Fibroblast of villous mesenchyme (primary cell): ENCODE measurements around the gene AP3D1. TPM values are rescaled to one million over a fixed set of nuclear protein-coding genes. Genes with fewer than 3 reads are reported as not detected.

Experiments used
- DNase-seq: peaks from one replicate; pipeline ENCODE4 v3.0.0-alpha.2; 2010; ENCODE audit warnings: low read depth
- H3K4me3 ChIP-seq: 2 replicates; pipeline ENCODE4 v1.5.1; 2011; ENCODE audit warnings: low read depth, mild to moderate bottlenecking, low read length
- total RNA-seq: library from RNA; depleted of rRNA; stranded (reverse); fragments of >200 nt; gene quantifications from 2 replicates; pipeline ENCODE4 v1.2.3, GENCODE V29; 2012
- TF ChIP-seq, protein P1 (sequence below): IDR thresholded peaks from 2 replicates; pipeline ENCODE4 v1.5.1; 2012; ENCODE audit warnings: low read depth, mild to moderate bottlenecking, low read length; ENCODE audit not compliant: insufficient read depth

AP3D1 gene
- total RNA-seq, 1 donor, result 140 TPM

DNA sequence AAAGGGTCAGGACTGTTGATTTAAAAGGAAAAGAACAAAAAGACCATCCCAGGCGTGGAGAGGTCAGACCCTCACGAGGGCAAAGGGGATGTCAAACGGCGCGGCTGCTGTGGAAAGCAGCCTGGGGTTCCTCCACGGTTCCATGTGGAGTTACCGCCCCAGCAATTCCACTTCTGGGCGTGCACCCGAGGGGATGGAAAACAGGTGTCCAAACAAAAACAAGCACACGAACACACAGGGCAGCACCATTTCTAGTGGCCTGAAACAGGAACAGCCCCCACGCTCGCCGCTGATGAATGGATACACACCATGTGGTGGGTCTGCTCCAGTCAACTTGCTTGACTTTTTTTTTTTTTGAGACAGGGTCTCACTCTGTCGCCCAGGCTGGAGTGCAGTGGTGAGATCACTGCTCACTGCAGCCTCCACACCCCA, 11.2 kb downstream of the AP3D1 start:
- no peak overlapping the region for H3K4me3 ChIP-seq
- no peak for DNase-seq
- TF ChIP-seq, protein P1, sequence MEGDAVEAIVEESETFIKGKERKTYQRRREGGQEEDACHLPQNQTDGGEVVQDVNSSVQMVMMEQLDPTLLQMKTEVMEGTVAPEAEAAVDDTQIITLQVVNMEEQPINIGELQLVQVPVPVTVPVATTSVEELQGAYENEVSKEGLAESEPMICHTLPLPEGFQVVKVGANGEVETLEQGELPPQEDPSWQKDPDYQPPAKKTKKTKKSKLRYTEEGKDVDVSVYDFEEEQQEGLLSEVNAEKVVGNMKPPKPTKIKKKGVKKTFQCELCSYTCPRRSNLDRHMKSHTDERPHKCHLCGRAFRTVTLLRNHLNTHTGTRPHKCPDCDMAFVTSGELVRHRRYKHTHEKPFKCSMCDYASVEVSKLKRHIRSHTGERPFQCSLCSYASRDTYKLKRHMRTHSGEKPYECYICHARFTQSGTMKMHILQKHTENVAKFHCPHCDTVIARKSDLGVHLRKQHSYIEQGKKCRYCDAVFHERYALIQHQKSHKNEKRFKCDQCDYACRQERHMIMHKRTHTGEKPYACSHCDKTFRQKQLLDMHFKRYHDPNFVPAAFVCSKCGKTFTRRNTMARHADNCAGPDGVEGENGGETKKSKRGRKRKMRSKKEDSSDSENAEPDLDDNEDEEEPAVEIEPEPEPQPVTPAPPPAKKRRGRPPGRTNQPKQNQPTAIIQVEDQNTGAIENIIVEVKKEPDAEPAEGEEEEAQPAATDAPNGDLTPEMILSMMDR, result no peak

DNA sequence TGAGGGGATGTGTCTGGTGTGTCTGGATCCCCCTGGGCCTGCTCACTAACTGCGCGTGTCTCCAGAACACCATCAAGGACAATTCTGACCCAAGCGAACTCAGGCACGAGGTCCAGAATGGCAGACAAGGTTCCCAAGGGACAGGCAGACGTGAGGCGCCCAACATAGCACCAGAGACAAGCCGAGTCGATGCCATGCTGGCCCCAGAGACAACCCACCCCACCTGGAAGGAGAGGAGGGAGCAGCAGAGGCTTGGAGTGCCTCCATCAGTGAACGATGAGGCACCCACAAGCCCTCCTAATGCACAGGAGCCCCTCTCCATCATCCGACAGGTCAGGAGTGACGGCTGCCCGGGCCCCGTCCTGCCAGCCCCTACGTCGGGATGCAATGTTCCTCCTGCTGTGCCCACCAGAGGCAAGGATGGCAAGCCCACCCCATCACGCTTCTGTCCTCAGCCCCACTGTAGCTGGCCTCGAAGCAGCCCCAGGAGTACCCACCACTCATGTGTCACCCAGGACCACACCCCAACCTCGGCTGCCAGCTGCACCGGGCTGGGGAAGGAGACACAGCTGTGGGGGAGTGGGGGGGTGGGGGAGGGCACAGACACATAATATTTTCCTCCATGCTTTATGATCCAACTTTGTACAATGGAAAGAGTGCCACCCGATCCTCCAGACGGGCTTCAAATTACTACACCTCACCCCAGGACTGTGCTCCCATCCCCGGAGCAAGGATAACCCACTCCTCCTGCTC, 11.8 kb downstream of the AP3D1 start:
- TF ChIP-seq, protein P1, result no peak
- H3K4me3 ChIP-seq, result no peak overlapping the region
- no peak for DNase-seq

DNA sequence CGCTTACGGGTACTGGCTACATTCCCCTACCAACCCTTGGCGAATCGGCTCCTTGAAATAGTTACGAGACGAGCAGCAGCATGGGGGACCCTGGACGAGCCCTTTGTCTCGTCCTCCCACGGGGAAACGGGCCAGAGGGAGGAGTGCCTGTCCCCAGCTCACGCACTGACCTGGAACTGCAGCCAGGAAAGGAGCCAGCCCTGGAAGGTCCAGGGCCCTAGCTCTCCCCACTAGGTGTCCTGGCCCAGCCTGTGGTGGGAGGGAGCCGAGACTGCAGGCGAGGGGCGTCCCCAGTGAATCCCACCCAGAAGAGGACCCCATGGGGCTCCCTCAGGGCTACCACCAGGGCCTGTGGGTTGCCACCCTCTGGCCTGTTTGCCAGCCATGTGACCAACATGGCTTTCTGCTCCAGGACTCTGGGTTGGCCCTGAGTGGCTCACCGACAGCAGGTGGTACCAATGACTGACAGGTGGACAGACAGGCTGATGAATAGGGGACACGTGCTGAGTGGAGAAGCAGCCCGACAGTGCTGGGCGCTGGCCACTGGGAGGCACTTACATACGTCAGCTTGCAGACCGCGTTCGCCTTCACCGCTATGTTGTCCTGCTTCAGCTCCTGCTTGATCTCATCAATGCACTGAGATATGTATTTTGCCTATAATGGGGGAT, 13.2 kb downstream of the AP3D1 start:
- DNase-seq, result no peak
- TF ChIP-seq, protein P1, result no peak
- no peak overlapping the region for H3K4me3 ChIP-seq

DNA sequence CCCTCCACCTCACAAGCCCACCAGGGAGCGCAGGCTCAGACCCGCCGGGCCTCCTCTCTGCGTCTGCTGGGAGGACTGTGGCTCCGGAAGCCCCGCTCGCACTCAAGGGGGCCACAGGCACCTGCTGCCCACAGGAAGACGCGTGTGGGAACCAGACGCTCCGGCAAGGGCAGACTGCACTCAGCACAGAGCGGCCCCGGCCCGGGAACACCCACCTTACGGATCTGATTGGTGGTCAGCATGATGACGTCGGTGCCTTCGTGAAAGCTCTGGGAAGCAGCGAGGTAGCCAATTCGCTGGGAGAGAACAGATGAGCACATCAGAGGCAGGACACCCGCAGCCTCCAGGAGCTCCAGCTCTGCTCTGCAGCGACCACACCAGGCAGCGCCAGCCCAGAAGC, 14.6 kb downstream of the AP3D1 start:
- DNase-seq, result no peak
- no peak overlapping the region for H3K4me3 ChIP-seq
- TF ChIP-seq, protein P1, result no peak

DNA sequence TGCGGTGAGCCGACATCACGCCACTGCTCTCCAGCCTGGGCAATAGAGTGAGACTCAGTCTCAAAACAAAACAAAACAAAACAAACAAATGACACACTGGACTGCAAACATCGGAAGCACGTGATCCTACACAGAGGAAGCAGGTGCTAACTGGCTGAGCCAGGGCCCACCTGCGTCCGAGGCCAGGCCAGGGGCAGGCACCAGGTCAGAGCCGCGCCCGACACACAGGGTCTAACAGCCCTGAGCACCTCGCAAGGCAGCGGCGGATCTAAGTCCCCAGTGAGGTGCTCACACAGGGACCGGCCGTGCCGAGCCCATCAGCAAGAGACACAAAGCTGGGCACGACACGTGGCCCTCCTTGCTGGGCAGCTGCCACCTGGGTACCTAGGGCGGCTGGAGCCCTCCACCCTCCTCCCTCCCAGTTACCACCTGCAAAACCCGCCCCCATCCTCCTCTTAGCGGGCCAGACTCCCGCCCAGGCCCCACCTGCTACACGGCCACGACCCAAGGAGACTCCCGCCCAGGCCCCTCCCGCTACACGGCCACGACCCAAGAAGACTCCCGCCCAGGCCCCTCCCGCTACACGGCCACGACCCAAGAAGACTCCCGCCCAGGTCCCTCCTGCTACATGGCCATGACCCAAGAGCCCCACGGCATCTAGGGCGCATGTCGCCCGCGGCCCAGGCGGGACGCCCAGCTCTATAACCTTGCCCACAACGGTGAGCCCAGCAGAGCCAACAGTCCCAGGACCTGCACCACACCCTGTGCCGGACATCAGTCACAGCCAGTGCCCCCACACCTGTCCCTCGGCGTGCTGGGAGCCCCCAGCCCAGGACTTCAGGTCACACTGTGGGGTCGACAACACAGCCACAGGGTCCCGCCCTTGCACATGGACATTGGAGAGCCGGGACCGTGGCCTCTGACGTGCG, 15.6 kb downstream of the AP3D1 start:
- no peak overlapping the region for H3K4me3 ChIP-seq
- DNase-seq, result no peak
- TF ChIP-seq, protein P1, result no peak

DNA sequence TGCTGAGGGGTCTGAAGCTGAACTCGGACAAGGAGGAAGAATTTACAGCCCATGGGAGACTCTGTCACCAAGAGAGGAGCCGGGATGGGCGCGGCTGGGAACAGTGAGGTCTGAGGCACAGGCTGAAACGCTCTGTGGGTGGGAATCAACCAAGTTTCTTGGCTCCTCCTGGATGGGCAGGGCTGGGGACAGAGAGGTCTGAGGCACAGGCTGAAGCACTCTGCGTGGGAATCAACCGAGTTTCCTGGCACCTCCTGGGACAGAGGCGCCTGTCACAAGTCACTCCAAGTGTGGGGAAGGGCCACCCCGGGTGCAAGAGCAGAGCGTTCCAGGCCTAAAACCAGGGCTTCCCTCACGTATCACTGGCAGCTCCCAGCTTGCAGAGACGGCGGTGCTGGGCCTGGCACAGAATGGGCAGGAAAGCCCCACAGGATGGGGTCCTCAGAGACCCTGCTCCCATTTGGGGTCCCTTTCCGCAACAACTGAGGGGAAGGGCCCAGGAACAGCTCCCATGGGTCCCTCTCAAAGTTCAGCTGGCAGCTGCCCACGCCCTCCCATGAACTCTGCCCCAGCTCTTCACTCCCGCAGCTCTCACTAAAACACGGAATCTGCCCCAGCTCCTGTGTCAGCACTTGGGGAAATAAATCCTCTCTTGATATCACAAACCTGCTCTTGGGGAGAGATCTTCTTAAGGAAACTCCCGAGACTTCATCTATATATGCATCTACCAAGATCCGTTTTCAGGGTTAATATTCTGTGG, 18.5 kb downstream of the AP3D1 start:
- TF ChIP-seq, protein P1, result no peak
- DNase-seq, result no peak
- no peak overlapping the region for H3K4me3 ChIP-seq
